Thyroid gland (tissue), 4 donors: ENCODE results near the gene MTLN.

Experiments used
- POLR2A ChIP-seq, 2 donors: fragments of 450-650 bp; IDR thresholded peaks; one replicate each; pipeline ENCODE4 v1.6.1; 2017; ENCODE audit warnings: antibody characterized with exemption in 2 of 2, mild to moderate bottlenecking in 2 of 2, moderate library complexity in 1 of 2
- TF ChIP-seq, protein P1 (sequence below), 6 experiments: fragments of 200-600 bp in 3 of 6; fragments of 450-650 bp in 3 of 6; sonication (generic) in 3 of 6; IDR thresholded peaks; one replicate each; pipeline ENCODE4 v1.5.1; 2016 to 2019; ENCODE audit warnings: antibody characterized with exemption in 6 of 6, mild to moderate bottlenecking in 2 of 6, inconsistent platforms in 1 of 6, moderate library complexity in 1 of 6

DNA sequence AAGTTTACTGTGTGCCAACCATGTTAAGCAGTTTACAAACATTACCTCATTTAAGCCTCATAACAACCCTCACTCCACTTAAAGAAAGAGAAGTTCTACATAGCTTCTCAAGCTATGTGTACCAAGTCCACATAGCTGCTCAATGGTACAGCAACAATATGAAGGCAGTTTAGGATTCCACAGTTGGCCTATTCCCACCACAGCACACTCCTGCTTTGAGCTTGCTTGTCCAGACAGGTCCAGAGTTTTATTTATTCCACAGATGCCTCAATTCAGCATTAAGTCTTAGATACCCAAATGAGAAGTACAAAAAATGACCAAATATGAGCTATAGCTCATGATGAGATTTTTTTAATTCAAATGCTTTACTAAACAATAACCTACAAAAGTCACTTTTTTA is 32.3 kb downstream of the MTLN start:
- TF ChIP-seq, protein P1, sequence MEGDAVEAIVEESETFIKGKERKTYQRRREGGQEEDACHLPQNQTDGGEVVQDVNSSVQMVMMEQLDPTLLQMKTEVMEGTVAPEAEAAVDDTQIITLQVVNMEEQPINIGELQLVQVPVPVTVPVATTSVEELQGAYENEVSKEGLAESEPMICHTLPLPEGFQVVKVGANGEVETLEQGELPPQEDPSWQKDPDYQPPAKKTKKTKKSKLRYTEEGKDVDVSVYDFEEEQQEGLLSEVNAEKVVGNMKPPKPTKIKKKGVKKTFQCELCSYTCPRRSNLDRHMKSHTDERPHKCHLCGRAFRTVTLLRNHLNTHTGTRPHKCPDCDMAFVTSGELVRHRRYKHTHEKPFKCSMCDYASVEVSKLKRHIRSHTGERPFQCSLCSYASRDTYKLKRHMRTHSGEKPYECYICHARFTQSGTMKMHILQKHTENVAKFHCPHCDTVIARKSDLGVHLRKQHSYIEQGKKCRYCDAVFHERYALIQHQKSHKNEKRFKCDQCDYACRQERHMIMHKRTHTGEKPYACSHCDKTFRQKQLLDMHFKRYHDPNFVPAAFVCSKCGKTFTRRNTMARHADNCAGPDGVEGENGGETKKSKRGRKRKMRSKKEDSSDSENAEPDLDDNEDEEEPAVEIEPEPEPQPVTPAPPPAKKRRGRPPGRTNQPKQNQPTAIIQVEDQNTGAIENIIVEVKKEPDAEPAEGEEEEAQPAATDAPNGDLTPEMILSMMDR (IDR thresholded peaks at IDR 0.05) = no peak
- no peak for TF ChIP-seq POLR2A (IDR thresholded peaks at IDR 0.05)
